HepG2 (cell line): Measurements from ENCODE around the gene CUL7. TPM values are rescaled to one million over a fixed set of nuclear protein-coding genes. Genes with fewer than 3 reads are reported as not detected.

Experiments used
- BHLHE40 ChIP-seq: IDR thresholded peaks from 2 replicates; pipeline ENCODE4 v1.6.1; 2011; ENCODE audit warnings: low read length, improper control_type of control experiment
- DMAP1 ChIP-seq: IDR thresholded peaks from 2 replicates; pipeline ENCODE4 v1.6.1; 2016
- ELK4 ChIP-seq: sonication (generic); formaldehyde crosslinking; IDR thresholded peaks from 2 replicates; pipeline ENCODE4 v1.9.0; 2021; ENCODE audit warnings: missing genetic modification reagents, borderline replicate concordance
- GFI1 ChIP-seq: sonication (generic); formaldehyde crosslinking; IDR thresholded peaks from 2 replicates; pipeline ENCODE4 v1.5.0; 2020; ENCODE audit warnings: missing genetic modification reagents, mild to moderate bottlenecking, borderline replicate concordance
- HCFC1 ChIP-seq: fragments of 150-350 bp; IDR thresholded peaks from 2 replicates; pipeline ENCODE4 v1.6.1; 2014; ENCODE audit warnings: low read depth, low read length
- JUND ChIP-seq: sonication (generic); formaldehyde crosslinking; IDR thresholded peaks from 2 replicates; pipeline ENCODE4 v1.8.0; 2022; ENCODE audit warnings: mild to moderate bottlenecking, missing genetic modification reagents
- KDM5A ChIP-seq: fragments of 200-600 bp; sonication (generic); IDR thresholded peaks from 2 replicates; pipeline ENCODE4 v1.7.0; 2018; ENCODE audit warnings: antibody characterized with exemption, mild to moderate bottlenecking, low read length, borderline replicate concordance
- MEIS1 ChIP-seq: sonication (generic); formaldehyde crosslinking; IDR thresholded peaks from 2 replicates; pipeline ENCODE4 v1.9.0; 2021; ENCODE audit warnings: mild to moderate bottlenecking, missing genetic modification reagents, moderate library complexity, borderline replicate concordance
- MIXL1 ChIP-seq: IDR thresholded peaks from 2 replicates; pipeline ENCODE4 v1.6.1; 2016
- PLRG1 ChIP-seq: fragments of 450-650 bp; conservative IDR thresholded peaks from 2 replicates; pipeline ENCODE4 v1.6.1; 2016
- PRDM4 ChIP-seq: sonication (generic); formaldehyde crosslinking; IDR thresholded peaks from 2 replicates; pipeline ENCODE4 v1.9.0; 2021; ENCODE audit warnings: missing genetic modification reagents, borderline replicate concordance
- SIN3A ChIP-seq: IDR thresholded peaks from 2 replicates; pipeline ENCODE4 v1.6.1; 2011; ENCODE audit warnings: low read depth, mild to moderate bottlenecking, control low read depth, low read length, borderline replicate concordance
- SKI ChIP-seq: fragments of 450-650 bp; IDR thresholded peaks from one replicate; pipeline ENCODE4 v1.6.1; 2018; ENCODE audit warnings: mild to moderate bottlenecking; ENCODE audit not compliant: partially characterized antibody
- SNAPC5 ChIP-seq: sonication (generic); formaldehyde crosslinking; IDR thresholded peaks from 2 replicates; pipeline ENCODE4 v1.8.1; 2023; ENCODE audit warnings: mild to moderate bottlenecking, missing genetic modification reagents, borderline replicate concordance
- SNRNP70 ChIP-seq: fragments of 200-400 bp; formaldehyde crosslinking; IDR thresholded peaks from 2 replicates; pipeline ENCODE4 v1.6.1; 2017; ENCODE audit warnings: mild to moderate bottlenecking, low read depth, low read length, moderate library complexity
- ZBTB39 ChIP-seq: sonication (generic); formaldehyde crosslinking; IDR thresholded peaks from 2 replicates; pipeline ENCODE4 v1.5.0; 2020; ENCODE audit warnings: missing genetic modification reagents
- ZNF260 ChIP-seq: sonication (generic); formaldehyde crosslinking; IDR thresholded peaks from 2 replicates; pipeline ENCODE4 v1.4.0; 2020; ENCODE audit warnings: missing genetic modification reagents, low read depth, mild to moderate bottlenecking, borderline replicate concordance
- ZNF275 ChIP-seq: sonication (generic); formaldehyde crosslinking; IDR thresholded peaks from 2 replicates; pipeline ENCODE4 v1.8.0; 2022; ENCODE audit warnings: missing genetic modification reagents, mild to moderate bottlenecking, inconsistent platforms, borderline replicate concordance
- ZNF292 ChIP-seq: sonication (generic); formaldehyde crosslinking; IDR thresholded peaks from 2 replicates; pipeline ENCODE4 v1.8.1; 2022; ENCODE audit warnings: mild to moderate bottlenecking, low read depth, missing genetic modification reagents, borderline replicate concordance
- ZNF432 ChIP-seq: sonication (generic); formaldehyde crosslinking; IDR thresholded peaks from 2 replicates; pipeline ENCODE4 v1.5.0; 2020; ENCODE audit warnings: missing genetic modification reagents, mild to moderate bottlenecking, borderline replicate concordance
- ZNF446 ChIP-seq: sonication (generic); formaldehyde crosslinking; IDR thresholded peaks from 2 replicates; pipeline ENCODE4 v1.5.0; 2020; ENCODE audit warnings: mild to moderate bottlenecking, missing genetic modification reagents
- ZNF567 ChIP-seq: sonication (generic); formaldehyde crosslinking; IDR thresholded peaks from 2 replicates; pipeline ENCODE4 v1.8.1; 2023; ENCODE audit warnings: mild to moderate bottlenecking, missing genetic modification reagents, borderline replicate concordance
- ZSCAN25 ChIP-seq: sonication (generic); formaldehyde crosslinking; IDR thresholded peaks from 2 replicates; pipeline ENCODE4 v1.8.0; 2022; ENCODE audit warnings: mild to moderate bottlenecking, missing genetic modification reagents
- ZZZ3 ChIP-seq: sonication (generic); formaldehyde crosslinking; IDR thresholded peaks from 2 replicates; pipeline ENCODE4 v1.4.0; 2020; ENCODE audit warnings: missing genetic modification reagents, mild to moderate bottlenecking, borderline replicate concordance
- polyA plus RNA-seq, 8 experiments: library from polyadenylated mRNA; depleted of rRNA in 3 of 8; stranded (reverse) in 7 of 8; unstranded in 1 of 8; fragments of >200 nt; fragmentation: Illumina TruSeq in 4 of 8; extraction: Trizol in 4 of 8; gene quantifications; 2 replicates each; pipeline versions ENCODE4 v1.2.1 to v1.2.3, GENCODE V29; 2011 to 2016; ENCODE audit warnings: low read depth in 4 of 8, missing spikeins in 1 of 8, mixed read lengths in 1 of 8; ENCODE audit not compliant: insufficient read depth in 1 of 8
- total RNA-seq, 5 experiments: library from RNA; depleted of rRNA; stranded (reverse); fragments of >200 nt; fragmentation: Illumina TruSeq; extraction: Trizol; gene quantifications; 2 replicates each; pipeline ENCODE4 v1.2.3, GENCODE V29; 2016; ENCODE audit warnings: low read depth in 1 of 5

Gene CUL7
- total and polyA plus RNA-seq, 2 of the 13 experiments (the other 11 are each of a cell fraction or from before 2014, with no cell fraction given), result 32.0 to 60.7 TPM

- TF ChIP-seq JUND (CRISPR knock-in tag) (peak; percentile 30; the same call in 1 of the 2 replicates), ZSCAN25 (CRISPR knock-in tag) (no peak), DMAP1 (peak; percentile 79), ZNF567 (peak; percentile 34; the same call in 1 of the 2 replicates), ZNF432 (no peak), BHLHE40 (peak; percentile 99), SNRNP70 (no peak), PRDM4 (CRISPR knock-in tag) (no peak), ZNF260 (CRISPR knock-in tag) (no peak), ZBTB39 (CRISPR knock-in tag) (no peak), HCFC1 (peak; percentile 97), ZZZ3 (CRISPR knock-in tag) (peak; percentile 71; the same call in 1 of the 2 replicates), PLRG1 (no peak), ZNF292 (no peak), ELK4 (CRISPR knock-in tag) (no peak), SIN3A (peak; percentile 92; the same call in 1 of the 2 replicates), KDM5A (peak; percentile 89), SNAPC5 (CRISPR knock-in tag) (no peak), ZNF275 (CRISPR knock-in tag) (no peak), SKI (no peak), GFI1 (CRISPR knock-in tag) (peak; percentile 52; the same call in 1 of the 2 replicates), MIXL1 (peak; percentile 66; the same call in 1 of the 2 replicates), MEIS1 (CRISPR knock-in tag) (peak; percentile 88), ZNF446 (peak; percentile 9; the same call in 1 of the 2 replicates)
Measured at GRCh38 chr6:43013843-43014433, 39.7 kb downstream of the CUL7 start, which contains the start of the genes KLHDC3 and MEA1 (continued).
